SU-DHL-6 (cell line): ENCODE data around the gene TPO.

Source experiments
- H2AFZ ChIP-seq: fragments of 200-600 bp; sonication (generic); 2 replicates; pipeline ENCODE4 v1.6.1; 2014; ENCODE audit warnings: low read depth, mild to moderate bottlenecking, moderate library complexity, mixed read lengths, antibody characterized with exemption, low read length; ENCODE audit not compliant: severe bottlenecking
- H3F3A ChIP-seq: fragments of 200-600 bp; shearing (Covaris generic); 2 replicates; pipeline ENCODE4 v1.6.0; 2016; ENCODE audit warnings: antibody characterized with exemption, mild to moderate bottlenecking; ENCODE audit not compliant: insufficient read depth
- H3K27ac ChIP-seq: fragments of 200-600 bp; sonication (generic); 2 replicates; pipeline ENCODE4 v1.5.1; 2016; ENCODE audit warnings: low read depth, mild to moderate bottlenecking, low read length, moderate library complexity, mixed read lengths
- H3K27me3 ChIP-seq: fragments of 200-600 bp; sonication (generic), shearing (Covaris generic); 2 replicates; pipeline ENCODE4 v1.6.0; 2014; ENCODE audit warnings: mild to moderate bottlenecking, low read length
- H3K36me3 ChIP-seq: fragments of 200-600 bp; sonication (generic); 2 replicates; pipeline ENCODE4 v1.6.1; 2014; ENCODE audit warnings: mild to moderate bottlenecking, low read length, mixed read lengths
- H3K4me2 ChIP-seq: fragments of 300-600, 200-600 bp; shearing (Covaris generic), sonication (generic); 2 replicates; pipeline ENCODE4 v1.6.0; 2014; ENCODE audit warnings: low read length, low read depth, mild to moderate bottlenecking; ENCODE audit not compliant: poor library complexity, severe bottlenecking
- H3K4me3 ChIP-seq: fragments of 200-600 bp; sonication (generic); 2 replicates; pipeline ENCODE4 v1.5.1; 2014; ENCODE audit warnings: antibody characterized with exemption, low read length, mild to moderate bottlenecking, mixed read lengths; ENCODE audit not compliant: insufficient read depth, poor library complexity, severe bottlenecking
- H3K79me2 ChIP-seq: fragments of 200-600 bp; sonication (generic); 2 replicates; pipeline ENCODE4 v1.6.1; 2014; ENCODE audit warnings: mild to moderate bottlenecking, low read length, moderate library complexity; ENCODE audit not compliant: insufficient read depth
- H3K9ac ChIP-seq: fragments of 200-600 bp; sonication (generic); 2 replicates; pipeline ENCODE4 v1.7.0; 2014; ENCODE audit warnings: mild to moderate bottlenecking, low read length
- H3K9me2 ChIP-seq: fragments of 200-600 bp; sonication (generic); replicated peaks from 2 replicates; pipeline ENCODE4 v1.6.1; 2014; ENCODE audit warnings: low read length; ENCODE audit not compliant: insufficient read depth
- H3K9me3 ChIP-seq: fragments of 200-600 bp; sonication (generic); 2 replicates; pipeline ENCODE4 v1.6.1; 2014; ENCODE audit warnings: low read length, mixed read lengths; ENCODE audit not compliant: insufficient read depth
- H4K20me1 ChIP-seq: fragments of 200-600 bp; sonication (generic); 2 replicates; pipeline ENCODE4 v1.6.1; 2014; ENCODE audit warnings: low read depth, mild to moderate bottlenecking, antibody characterized with exemption, low read length, moderate library complexity, mixed read lengths
- CTCF ChIP-seq: fragments of 200-600 bp; sonication (generic); IDR thresholded peaks from one replicate; pipeline ENCODE4 v1.5.1; 2017; ENCODE audit warnings: antibody characterized with exemption, mild to moderate bottlenecking, low read length, moderate library complexity; ENCODE audit not compliant: insufficient read depth, poor library complexity, severe bottlenecking
- EZH2phosphoT487 ChIP-seq: fragments of 200-600 bp; sonication (generic), shearing (Covaris generic); conservative IDR thresholded peaks from 2 replicates; pipeline ENCODE4 v1.6.1; 2018; ENCODE audit warnings: mild to moderate bottlenecking, antibody characterized with exemption, low read length, moderate library complexity, mixed read lengths

Gene TPO

GRCh38 chr2:1512321-1513289 is 99.3 kb downstream of the TPO start:
- Histone ChIP-seq H2AFZ (no peak overlapping the region), H3K27me3 (no peaks in the 10 kb centered on the region), H3K4me3 (no peak overlapping the region), H3K9ac (no peak overlapping the region), H3F3A (no peaks in the 10 kb centered on the region), H3K27ac (no peak overlapping the region), H3K9me2 (no peaks in the 10 kb centered on the region), H3K79me2 (no peaks in the 10 kb centered on the region), H3K9me3 (no peaks in the 10 kb centered on the region), H3K4me2 (no peak overlapping the region), H3K36me3 (no peaks in the 10 kb centered on the region), H4K20me1 (no peaks in the 10 kb centered on the region)
- TF ChIP-seq CTCF, result no peak
- no peak for TF ChIP-seq EZH2phosphoT487

GRCh38 chr2:1514391-1515072 is 101.3 kb downstream of the TPO start:
- TF ChIP-seq CTCF (no peak), EZH2phosphoT487 (no peak)
- Histone ChIP-seq H3K9me2 (no peaks in the 10 kb centered on the region), H3K27ac (no peak overlapping the region), H3K9ac (no peak overlapping the region), H3K27me3 (no peaks in the 10 kb centered on the region), H3F3A (no peaks in the 10 kb centered on the region), H3K79me2 (no peaks in the 10 kb centered on the region), H3K9me3 (no peaks in the 10 kb centered on the region), H3K36me3 (no peaks in the 10 kb centered on the region), H4K20me1 (no peaks in the 10 kb centered on the region), H2AFZ (no peak overlapping the region), H3K4me3 (no peak overlapping the region), H3K4me2 (no peak overlapping the region)

- H3K9ac ChIP-seq, result no peak overlapping the region
- no peaks in the 10 kb centered on the region for H3K9me3 ChIP-seq
- H3K27me3 ChIP-seq, result no peaks in the 10 kb centered on the region
- H3K4me2 ChIP-seq, result no peak overlapping the region
- no peak overlapping the region for H3K4me3 ChIP-seq
- H3K79me2 ChIP-seq, result no peaks in the 10 kb centered on the region
- no peaks in the 10 kb centered on the region for H3K9me2 ChIP-seq
- TF ChIP-seq EZH2phosphoT487 (no peak), CTCF (no peak)
- no peak overlapping the region for H2AFZ ChIP-seq
- H4K20me1 ChIP-seq, result no peaks in the 10 kb centered on the region
- no peak overlapping the region for H3K27ac ChIP-seq
- H3F3A ChIP-seq, result no peaks in the 10 kb centered on the region
- no peaks in the 10 kb centered on the region for H3K36me3 ChIP-seq
Measured at GRCh38 chr2:1515073-1515430, 101.8 kb downstream of the TPO start.
